PC-9 (cell line): ENCODE results near the gene CREB3L1.

ENCODE experiments used
- EZH2 ChIP-seq: fragments of 200-600 bp; sonication (generic); IDR thresholded peaks from 2 replicates; pipeline ENCODE4 v1.8.0; 2017; ENCODE audit warnings: antibody characterized with exemption, low read depth
- TF ChIP-seq, protein P1 (sequence below): fragments of 200-600 bp; sonication (generic); conservative IDR thresholded peaks from 2 replicates; pipeline ENCODE4 v1.6.1; 2017; ENCODE audit warnings: mixed run types, antibody characterized with exemption, mild to moderate bottlenecking, moderate library complexity

DNA sequence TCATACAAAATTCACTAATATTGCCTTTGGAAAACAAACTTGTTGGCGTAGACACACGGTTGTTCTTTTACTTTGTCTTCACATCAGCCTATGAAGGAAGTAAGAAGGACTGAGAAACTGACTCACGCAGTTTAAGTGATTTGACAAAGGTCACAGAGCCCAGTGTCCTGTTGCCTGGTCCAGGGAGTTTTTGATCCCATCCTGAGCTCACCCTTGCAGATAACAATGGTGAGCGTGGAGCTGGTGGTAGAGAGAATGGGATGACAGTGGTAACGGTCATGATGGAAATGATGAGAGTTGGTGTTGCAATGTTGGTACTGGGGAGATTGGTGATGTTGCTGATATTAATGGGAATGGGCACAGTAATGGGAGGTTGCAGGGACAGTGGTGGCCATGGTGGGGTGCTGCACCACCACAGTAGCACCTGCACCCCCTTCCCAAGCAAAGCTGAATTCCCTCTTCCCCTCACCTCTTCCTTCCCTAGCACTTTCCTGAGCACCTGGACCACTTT, 22.0 kb downstream of the CREB3L1 start:
- TF ChIP-seq, protein P1, sequence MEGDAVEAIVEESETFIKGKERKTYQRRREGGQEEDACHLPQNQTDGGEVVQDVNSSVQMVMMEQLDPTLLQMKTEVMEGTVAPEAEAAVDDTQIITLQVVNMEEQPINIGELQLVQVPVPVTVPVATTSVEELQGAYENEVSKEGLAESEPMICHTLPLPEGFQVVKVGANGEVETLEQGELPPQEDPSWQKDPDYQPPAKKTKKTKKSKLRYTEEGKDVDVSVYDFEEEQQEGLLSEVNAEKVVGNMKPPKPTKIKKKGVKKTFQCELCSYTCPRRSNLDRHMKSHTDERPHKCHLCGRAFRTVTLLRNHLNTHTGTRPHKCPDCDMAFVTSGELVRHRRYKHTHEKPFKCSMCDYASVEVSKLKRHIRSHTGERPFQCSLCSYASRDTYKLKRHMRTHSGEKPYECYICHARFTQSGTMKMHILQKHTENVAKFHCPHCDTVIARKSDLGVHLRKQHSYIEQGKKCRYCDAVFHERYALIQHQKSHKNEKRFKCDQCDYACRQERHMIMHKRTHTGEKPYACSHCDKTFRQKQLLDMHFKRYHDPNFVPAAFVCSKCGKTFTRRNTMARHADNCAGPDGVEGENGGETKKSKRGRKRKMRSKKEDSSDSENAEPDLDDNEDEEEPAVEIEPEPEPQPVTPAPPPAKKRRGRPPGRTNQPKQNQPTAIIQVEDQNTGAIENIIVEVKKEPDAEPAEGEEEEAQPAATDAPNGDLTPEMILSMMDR, result no peak
- TF ChIP-seq EZH2, result no peak
